T-cell (primary cell): ENCODE measurements around the gene DLG2. TPM values are rescaled to one million over a fixed set of nuclear protein-coding genes. Genes with fewer than 3 reads are reported as not detected.
"Not testable (repeated sequence)": the region's sequence is repeated elsewhere in the genome, so short reads cannot be mapped to it uniquely, and the experiment has no call there.

ENCODE experiments used
- ATAC-seq, 4 experiments: fragments of 200-7000 bp in 3 of 4; fragments of 150-1000 bp in 1 of 4; cut with Tn5 transposase; replicated peaks in 1 of 4; 1 replicate in 3 of 4; 2 replicates in 1 of 4; pipeline ENCODE4 v1.10.0; 2021; ENCODE audit warnings: moderate library complexity in 3 of 4, mild to moderate bottlenecking in 2 of 4, moderate number of reproducible peaks in 1 of 4
- CTCF ChIA-PET, 2 donors: fragments of 300-600 bp; sonication (Branson Sonifier 250); formaldehyde crosslinking; loops; one replicate each; lab custom pipeline; 2022; ENCODE audit warnings: antibody characterized with exemption in 2 of 2; lab: Charles Lee
- POLR2A ChIA-PET, 2 donors: fragments of 300-600 bp; sonication (Branson Sonifier 250); formaldehyde crosslinking; loops; one replicate each; lab custom pipeline; 2022; ENCODE audit warnings: antibody characterized with exemption in 2 of 2; lab: Charles Lee
- DNase-seq, 35 experiments: peaks; one replicate each; pipeline versions ENCODE4 v3.0.0 to v3.0.0-alpha.2; 2013 to 2023
- H3K27ac ChIP-seq: one replicate; pipeline ENCODE4 v1.5.1; 2013; ENCODE audit warnings: low read length
- H3K27me3 ChIP-seq, 2 experiments: replicated peaks in 1 of 2; 1 replicate in 1 of 2; 2 replicates in 1 of 2; pipeline versions ENCODE4 v1.6.1 to v1.7.0; 2013; ENCODE audit warnings: low read length in 1 of 2, mixed read lengths in 1 of 2; ENCODE audit not compliant: control insufficient read depth in 2 of 2, insufficient read depth in 2 of 2; ENCODE audit errors: extremely low read depth in 1 of 2
- H3K36me3 ChIP-seq, 2 donors: 1 replicate in 1 of 2; 2 replicates in 1 of 2; pipeline versions ENCODE4 v1.6.1 to v1.7.0; 2013; ENCODE audit warnings: low read length in 1 of 2; ENCODE audit not compliant: control insufficient read depth in 2 of 2, insufficient read depth in 1 of 2; ENCODE audit errors: extremely low read depth in 1 of 2
- H3K4me1 ChIP-seq, 2 experiments: 1 replicate in 1 of 2; 2 replicates in 1 of 2; pipeline versions ENCODE4 v1.6.1 to v1.7.0; 2013; ENCODE audit warnings: low read length in 2 of 2, mixed read lengths in 1 of 2; ENCODE audit not compliant: insufficient read depth in 2 of 2, control insufficient read depth in 1 of 2; ENCODE audit errors: extremely low read depth in 1 of 2
- H3K4me3 ChIP-seq, 2 donors: 1 replicate in 1 of 2; 2 replicates in 1 of 2; pipeline versions ENCODE4 v1.5.1 to v1.7.0; 2013; ENCODE audit warnings: mild to moderate bottlenecking in 2 of 2, low read length in 1 of 2, moderate library complexity in 1 of 2; ENCODE audit not compliant: control insufficient read depth in 1 of 2; ENCODE audit errors: extremely low read depth in 1 of 2
- H3K9me3 ChIP-seq: 2 replicates; pipeline ENCODE4 v1.7.0; 2013
- H3K27ac Mint-ChIP-seq, 2 donors: one replicate each; pipeline ENCODE4 v1.8.0; 2020 to 2021; ENCODE audit warnings: mild to moderate bottlenecking in 2 of 2, mixed read lengths in 2 of 2
- H3K27me3 Mint-ChIP-seq, 2 donors: one replicate each; pipeline ENCODE4 v1.8.0; 2021 to 2022; ENCODE audit warnings: mixed read lengths in 2 of 2
- H3K36me3 Mint-ChIP-seq: one replicate; pipeline ENCODE4 v1.8.0; 2021; ENCODE audit warnings: mixed read lengths
- H3K4me1 Mint-ChIP-seq, 3 donors: one replicate each; pipeline ENCODE4 v1.8.0; 2020 to 2022; ENCODE audit warnings: mixed read lengths in 3 of 3, mild to moderate bottlenecking in 1 of 3
- H3K4me3 Mint-ChIP-seq, 3 donors: one replicate each; pipeline ENCODE4 v1.8.0; 2020 to 2022; ENCODE audit warnings: mild to moderate bottlenecking in 3 of 3, mixed read lengths in 3 of 3, moderate library complexity in 3 of 3
- H3K9me3 Mint-ChIP-seq, 3 donors: one replicate each; pipeline ENCODE4 v1.8.0; 2020 to 2022; ENCODE audit warnings: mixed read lengths in 3 of 3
- WGBS: methylation state at CpG from one replicate; pipeline ENCODE4 v1.1.5; 2013; ENCODE audit warnings: missing lambda C conversion rate; ENCODE audit not compliant: insufficient coverage; 5-methylcytosine and 5-hydroxymethylcytosine counted together
- total RNA-seq, 35 experiments: library from RNA in 6 of 35; stranded (reverse) in 6 of 35; fragments of 120-200 nt in 1 of 35; gene quantifications; one replicate each; pipeline versions ENCODE4 v1.2.1 to v1.2.4 and lab custom pipeline; 2013 to 2026

Gene DLG2
- total RNA-seq, 5 donors from 2014 or later (not counting 1 experiment from before 2014, with no cell fraction given), result 2.3 to 4.1 (median 2.9) TPM

DNA sequence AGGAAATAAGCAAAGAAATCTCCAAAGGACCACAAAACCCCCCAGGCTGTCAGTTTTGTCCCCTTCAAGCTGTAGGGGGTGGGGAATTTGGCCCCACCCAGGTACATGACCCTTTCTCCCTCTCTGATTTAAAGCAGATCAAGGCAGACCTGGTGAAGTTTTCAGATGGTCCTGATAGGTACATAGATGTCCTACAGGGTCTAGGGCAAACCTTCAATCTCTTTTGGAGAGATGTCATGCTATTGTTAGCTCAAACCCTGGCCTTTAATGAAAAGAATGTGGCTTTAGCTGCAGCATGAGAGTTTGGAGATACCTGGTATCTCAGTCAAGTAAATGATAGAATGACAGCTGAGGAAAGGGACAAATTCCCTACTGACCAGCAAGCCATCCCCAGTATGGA is 18.5 kb downstream of the DLG2 start:
- ATAC-seq, H3K27ac ChIP-seq, H3K36me3 Mint-ChIP-seq, CTCF ChIA-PET, H3K9me3 ChIP-seq, POLR2A ChIA-PET, H3K27ac Mint-ChIP-seq, H3K9me3 Mint-ChIP-seq, H3K27me3 ChIP-seq, H3K4me3 ChIP-seq, H3K27me3 Mint-ChIP-seq, DNase-seq, H3K4me1 Mint-ChIP-seq, H3K36me3 ChIP-seq, H3K4me1 ChIP-seq, H3K4me3 Mint-ChIP-seq: not testable (repeated sequence)

DNA sequence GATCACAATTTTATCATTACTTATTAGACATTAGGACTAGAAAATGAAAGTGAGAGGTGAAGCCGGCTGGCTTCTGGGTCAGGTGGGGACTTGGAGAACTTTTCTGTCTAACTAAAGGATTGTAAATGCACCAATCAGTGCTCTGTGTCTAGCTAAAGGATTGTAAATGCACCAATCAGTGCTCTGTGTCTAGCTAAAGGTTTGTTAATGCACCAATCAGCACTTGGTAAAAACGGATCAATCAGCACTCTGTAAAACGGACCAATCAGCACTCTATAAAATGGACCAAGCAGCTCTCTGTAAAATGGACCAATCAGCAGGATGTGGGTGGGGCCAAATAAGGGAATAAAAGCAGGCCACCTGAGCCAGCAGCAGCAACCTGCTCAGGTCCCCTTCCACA is 20.9 kb downstream of the DLG2 start:
- H3K27ac Mint-ChIP-seq, H3K27me3 Mint-ChIP-seq, H3K4me1 Mint-ChIP-seq, H3K27me3 ChIP-seq, H3K4me3 ChIP-seq, H3K4me3 Mint-ChIP-seq, H3K9me3 ChIP-seq, DNase-seq, H3K36me3 Mint-ChIP-seq, ATAC-seq, H3K4me1 ChIP-seq, H3K9me3 Mint-ChIP-seq, POLR2A ChIA-PET, H3K36me3 ChIP-seq, CTCF ChIA-PET, H3K27ac ChIP-seq: not testable (repeated sequence)
- no CpG with 5 or more reads among the region's 3 CpGs for WGBS

DNA sequence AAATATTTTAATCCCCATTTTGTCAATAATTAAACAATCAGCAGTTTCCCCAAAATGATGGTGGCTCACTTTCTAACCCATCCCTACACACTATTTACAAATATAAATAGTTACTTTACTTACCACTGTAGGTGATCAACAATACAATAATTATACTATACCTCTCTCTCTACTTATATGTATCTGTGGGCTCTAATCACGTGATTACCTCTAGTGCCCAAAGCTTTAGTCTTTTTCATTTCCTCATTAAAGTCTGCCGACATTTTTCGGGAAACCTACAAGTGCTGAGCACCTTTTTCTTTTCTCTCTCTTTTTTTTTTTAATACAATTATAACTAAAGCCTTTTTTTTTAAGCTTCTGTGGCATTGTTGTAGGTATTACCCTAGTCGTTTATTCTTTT is 23.9 kb downstream of the DLG2 start:
- Histone ChIP-seq H3K36me3 (no peaks in the 10 kb centered on the region), H3K9me3 (no peaks in the 10 kb centered on the region), H3K27me3 (peaks cover 0 to 3% of the 10 kb centered on the region in 2 experiments), H3K27ac (no peak overlapping the region), H3K4me1 (no peaks in the 10 kb centered on the region), H3K4me3 (no peak overlapping the region)
- DNase-seq (no peak), ATAC-seq (no peak)
- Mint-ChIP-seq H3K36me3 (peaks cover 3% of the 10 kb centered on the region), H3K4me1 (no peaks in the 10 kb centered on the region), H3K4me3 (no peak overlapping the region), H3K27ac (no peak overlapping the region), H3K9me3 (no peaks in the 10 kb centered on the region), H3K27me3 (no peaks in the 10 kb centered on the region)
- ChIA-PET POLR2A (interaction anchor here in 1 of 2 donors (0.6 kb wide), 1 partner anchor 783 kb away, joined by 3 read pairs; no protein-coding TSS in a partner anchor), CTCF (interaction anchor here (0.5 to 1.5 kb wide), 4 partner anchors 13 to 631 kb away, joined by 3 to 4 read pairs (median 3); no protein-coding TSS in a partner anchor)
- no CpG with 5 or more reads among the region's 4 CpGs for WGBS

DNA sequence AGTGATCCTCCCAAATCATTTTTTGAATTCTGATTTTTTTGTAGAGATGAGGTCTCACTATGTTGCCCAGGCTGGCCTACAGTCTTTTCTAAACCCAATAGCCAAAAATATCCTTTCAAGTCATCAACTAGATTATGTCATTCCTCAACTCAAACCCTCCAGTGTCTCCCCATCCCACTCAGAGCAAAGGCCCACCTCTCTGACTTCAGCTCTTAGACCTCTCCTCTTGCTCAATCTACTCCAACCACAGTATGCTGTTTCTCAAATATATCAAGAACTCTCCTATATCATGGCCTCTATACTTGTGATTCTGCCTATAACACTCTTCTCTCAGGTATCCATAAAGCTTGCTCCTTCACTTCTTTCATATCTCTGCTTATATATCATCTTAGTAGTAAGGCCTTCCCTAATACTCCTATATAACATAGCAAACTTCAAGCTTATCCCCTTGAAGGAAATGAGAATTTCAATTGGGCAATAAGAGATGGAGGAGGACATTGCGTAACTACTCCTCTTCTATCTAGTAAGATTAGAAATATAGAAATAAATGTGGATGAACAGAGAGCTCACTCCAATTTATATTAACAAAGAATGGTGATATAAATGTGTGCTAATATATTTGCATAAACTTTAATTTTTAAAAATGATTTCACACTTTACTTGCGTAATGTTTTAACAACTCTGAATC is 24.5 kb downstream of the DLG2 start:
- POLR2A ChIA-PET, result no interaction called here
- CTCF ChIA-PET, result interaction anchor here (0.5 to 1.5 kb wide), 5 partner anchors 13 to 632 kb away, joined by 3 to 4 read pairs (median 3); no protein-coding TSS in a partner anchor
- Histone ChIP-seq H3K4me1 (no peaks in the 10 kb centered on the region), H3K9me3 (no peaks in the 10 kb centered on the region), H3K4me3 (no peak overlapping the region), H3K27me3 (peaks cover 0 to 3% of the 10 kb centered on the region in 2 experiments), H3K27ac (no peak overlapping the region), H3K36me3 (no peaks in the 10 kb centered on the region)
- Mint-ChIP-seq H3K27me3 (no peaks in the 10 kb centered on the region), H3K9me3 (no peaks in the 10 kb centered on the region), H3K27ac (no peak overlapping the region), H3K4me1 (no peaks in the 10 kb centered on the region), H3K4me3 (no peak overlapping the region), H3K36me3 (no peaks in the 10 kb centered on the region)
- WGBS, result 100% methylated on average over 1 of the region's 2 CpGs
- no peak for ATAC-seq
- DNase-seq, result no peak

DNA sequence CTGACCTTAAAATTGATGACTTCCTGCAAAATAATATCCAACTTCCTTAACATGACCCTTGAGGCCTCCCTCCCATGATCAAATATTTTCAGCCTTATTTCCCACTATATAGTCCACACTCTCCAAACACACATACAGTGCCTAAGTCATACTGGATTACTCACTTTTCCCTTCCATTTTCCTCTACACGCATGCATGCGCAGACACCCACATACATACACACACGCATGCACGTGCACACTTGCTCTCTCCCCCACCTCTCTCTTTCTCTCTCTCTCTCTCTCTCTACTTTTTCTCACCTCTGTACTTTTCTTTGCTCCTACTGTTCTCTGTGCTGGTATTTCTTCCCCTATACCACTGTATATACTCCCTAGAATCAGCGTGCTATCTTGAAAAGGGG is 28.1 kb downstream of the DLG2 start:
- Mint-ChIP-seq H3K36me3 (no peaks in the 10 kb centered on the region), H3K27me3 (no peaks in the 10 kb centered on the region), H3K27ac (no peak overlapping the region), H3K4me1 (no peaks in the 10 kb centered on the region), H3K4me3 (no peak overlapping the region), H3K9me3 (no peaks in the 10 kb centered on the region)
- CTCF ChIA-PET, result interaction anchor here in 1 of 2 donors (0.9 kb wide), 1 partner anchor 654 kb away, joined by 3 read pairs; no protein-coding TSS in a partner anchor
- ATAC-seq (no peak), DNase-seq (no peak)
- POLR2A ChIA-PET, result interaction anchor here in 1 of 2 donors (0.5 kb wide), 1 partner anchor 612 kb away, joined by 6 read pairs; no protein-coding TSS in a partner anchor
- H3K27me3 ChIP-seq, result peaks cover 0 to 3% of the 10 kb centered on the region in 2 experiments
- H3K4me1 ChIP-seq, result no peaks in the 10 kb centered on the region
- H3K36me3 ChIP-seq, result no peaks in the 10 kb centered on the region
- no peak overlapping the region for H3K4me3 ChIP-seq
- H3K27ac ChIP-seq, result no peak overlapping the region
- 65% methylated on average over 4 of the region's 5 CpGs for WGBS
- no peaks in the 10 kb centered on the region for H3K9me3 ChIP-seq

DNA sequence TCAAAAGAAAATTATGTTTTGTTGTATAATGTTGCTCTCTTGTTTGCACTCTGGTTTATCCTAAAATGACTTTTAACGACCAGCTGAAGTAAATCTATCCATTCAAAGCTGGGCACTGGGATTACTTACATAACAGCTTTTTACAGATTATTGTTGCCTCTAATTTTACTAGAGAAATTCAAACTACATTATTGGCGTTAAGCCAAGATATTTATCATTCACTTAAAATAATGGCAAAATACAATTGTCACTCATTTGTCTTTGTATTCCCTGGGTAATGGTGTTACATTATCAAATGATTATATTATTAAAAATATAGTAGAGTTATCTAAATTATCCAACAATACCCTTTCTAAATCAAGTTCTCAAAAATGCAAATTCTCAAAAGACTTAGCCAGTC is 30.3 kb downstream of the DLG2 start:
- Mint-ChIP-seq H3K36me3 (peaks cover under 1% of the 10 kb centered on the region), H3K9me3 (no peaks in the 10 kb centered on the region), H3K27ac (no peak overlapping the region), H3K27me3 (peaks cover under 1 to 2% of the 10 kb centered on the region in 2 donors), H3K4me1 (no peaks in the 10 kb centered on the region), H3K4me3 (no peak overlapping the region)
- WGBS, result 60% methylated on average over 1 of the region's 2 CpGs
- Histone ChIP-seq H3K4me1 (no peaks in the 10 kb centered on the region), H3K4me3 (no peak overlapping the region), H3K36me3 (no peaks in the 10 kb centered on the region), H3K27ac (no peak overlapping the region), H3K27me3 (peaks cover 0 to 2% of the 10 kb centered on the region in 2 experiments), H3K9me3 (no peaks in the 10 kb centered on the region)
- DNase-seq (no peak), ATAC-seq (no peak)
- ChIA-PET CTCF (interaction anchor here (0.9 to 2.2 kb wide), 3 partner anchors 9 to 597 kb away, joined by 3 to 7 read pairs (median 3); no protein-coding TSS in a partner anchor), POLR2A (no interaction called here)
